Measurements from ENCODE around the gene TFAM.

DNA sequence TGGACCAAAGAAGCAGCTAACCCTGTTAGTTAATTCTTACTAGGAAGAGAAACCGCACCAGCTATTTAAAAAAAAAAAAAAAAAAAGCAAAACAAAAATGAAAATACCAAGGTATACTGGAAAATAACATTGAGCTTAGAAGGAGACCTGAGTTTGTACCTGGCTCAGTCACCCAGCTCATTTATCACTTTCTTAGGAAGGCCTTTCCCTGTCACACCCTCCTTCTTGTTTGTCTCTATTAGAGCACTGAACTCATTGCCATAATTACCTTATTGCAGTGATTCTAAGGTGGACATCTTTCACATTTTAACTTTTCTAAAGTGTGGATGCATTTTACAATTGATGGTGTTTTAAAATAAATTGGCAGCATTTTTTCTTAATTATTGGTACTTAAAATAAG, 26.3 kb upstream of the TFAM start:
- TF ChIP-seq, protein P1, sequence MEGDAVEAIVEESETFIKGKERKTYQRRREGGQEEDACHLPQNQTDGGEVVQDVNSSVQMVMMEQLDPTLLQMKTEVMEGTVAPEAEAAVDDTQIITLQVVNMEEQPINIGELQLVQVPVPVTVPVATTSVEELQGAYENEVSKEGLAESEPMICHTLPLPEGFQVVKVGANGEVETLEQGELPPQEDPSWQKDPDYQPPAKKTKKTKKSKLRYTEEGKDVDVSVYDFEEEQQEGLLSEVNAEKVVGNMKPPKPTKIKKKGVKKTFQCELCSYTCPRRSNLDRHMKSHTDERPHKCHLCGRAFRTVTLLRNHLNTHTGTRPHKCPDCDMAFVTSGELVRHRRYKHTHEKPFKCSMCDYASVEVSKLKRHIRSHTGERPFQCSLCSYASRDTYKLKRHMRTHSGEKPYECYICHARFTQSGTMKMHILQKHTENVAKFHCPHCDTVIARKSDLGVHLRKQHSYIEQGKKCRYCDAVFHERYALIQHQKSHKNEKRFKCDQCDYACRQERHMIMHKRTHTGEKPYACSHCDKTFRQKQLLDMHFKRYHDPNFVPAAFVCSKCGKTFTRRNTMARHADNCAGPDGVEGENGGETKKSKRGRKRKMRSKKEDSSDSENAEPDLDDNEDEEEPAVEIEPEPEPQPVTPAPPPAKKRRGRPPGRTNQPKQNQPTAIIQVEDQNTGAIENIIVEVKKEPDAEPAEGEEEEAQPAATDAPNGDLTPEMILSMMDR (conservative IDR thresholded peaks at IDR 0.05): no peak
- no peak for TF ChIP-seq ZFX (IDR thresholded peaks at IDR 0.05)

Measured in C4-2B (cell line).